Measurements from ENCODE around the gene BCAS1.

BCAS1 gene

DNA sequence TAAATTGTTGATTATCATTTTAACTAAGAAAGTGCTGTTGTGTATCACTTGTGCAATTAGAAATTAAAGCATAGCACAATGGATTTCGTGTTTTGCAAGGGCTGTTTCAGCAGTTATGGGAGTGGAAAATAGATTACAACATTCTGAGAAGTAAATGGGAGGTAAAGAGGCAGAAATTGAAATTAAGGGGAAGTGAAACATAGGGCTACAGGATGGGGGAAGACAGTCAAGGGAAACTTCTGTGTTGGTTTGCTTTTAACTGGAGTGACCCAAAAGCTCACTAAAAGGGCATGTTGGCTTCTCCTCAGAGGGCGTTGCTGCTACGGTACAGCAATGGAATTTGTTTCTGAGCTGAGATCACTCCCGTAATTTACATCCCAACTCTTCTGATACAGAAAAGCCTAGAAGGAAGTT is 147.5 kb downstream of the BCAS1 start:
- peak overlapping the region in 15 of 21 experiments; percentile 10 to 81 (median 50) for H3K27ac ChIP-seq
- H3K4me3 ChIP-seq = no peak overlapping the region

DNA sequence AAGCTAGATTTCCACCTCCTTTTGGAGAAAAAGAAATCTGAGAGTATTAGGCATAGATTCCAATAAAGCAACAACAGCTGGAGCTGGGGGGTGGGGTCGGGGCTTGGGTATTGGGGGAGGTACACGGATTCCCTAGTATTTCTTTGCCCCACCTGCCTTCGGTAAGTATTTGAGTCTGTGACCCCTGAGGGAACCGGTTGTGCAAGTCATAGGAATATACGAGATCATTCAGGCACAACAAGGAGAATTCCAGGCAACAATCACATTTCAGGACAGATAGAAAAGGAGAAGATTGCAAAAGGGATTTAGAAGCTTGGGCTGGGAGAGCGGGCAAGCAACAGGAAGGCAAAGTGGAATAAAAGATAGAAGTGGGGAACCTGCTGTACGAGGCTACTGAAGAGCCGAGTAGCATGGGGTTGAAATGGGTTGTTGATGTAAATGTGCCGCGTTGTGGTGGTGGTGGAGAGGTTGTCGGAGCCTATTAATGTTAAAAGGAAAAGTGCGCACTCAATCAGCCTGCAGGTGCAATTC is 148.9 kb downstream of the BCAS1 start:
- Histone ChIP-seq H3K27ac (peak overlapping the region in 1 of 21 experiments; percentile 46), H3K4me3 (no peak overlapping the region)

DNA sequence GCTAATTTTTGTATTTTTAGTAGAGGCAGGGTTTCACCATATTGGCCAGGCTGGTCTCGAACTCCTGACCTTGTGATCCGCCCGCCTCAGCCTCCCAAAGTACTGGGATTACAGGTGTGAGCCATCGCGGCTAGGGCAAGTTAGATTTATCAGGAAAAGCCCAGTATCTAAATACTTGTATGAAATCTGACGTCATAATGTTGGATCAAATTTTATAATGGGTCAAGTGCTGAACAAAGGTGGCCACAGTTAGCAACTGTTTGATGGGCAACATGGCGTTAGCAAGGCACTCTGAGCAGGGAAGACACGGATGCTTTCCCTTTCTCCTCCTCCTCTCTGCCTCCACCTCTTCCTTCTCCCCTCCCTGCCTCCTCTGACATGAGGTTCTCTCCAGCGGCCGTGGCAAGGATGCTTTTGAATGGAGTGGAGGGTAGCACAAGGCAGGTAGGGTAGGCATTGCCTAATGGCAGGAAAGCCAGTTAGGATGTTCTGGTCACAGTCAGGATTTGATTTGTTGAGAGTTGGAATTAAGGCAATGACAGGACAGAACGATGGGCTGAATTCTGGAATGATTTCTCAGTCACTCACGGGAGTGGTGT is 149.6 kb downstream of the BCAS1 start:
- Histone ChIP-seq H3K27ac (no peak overlapping the region), H3K4me3 (no peak overlapping the region)

DNA sequence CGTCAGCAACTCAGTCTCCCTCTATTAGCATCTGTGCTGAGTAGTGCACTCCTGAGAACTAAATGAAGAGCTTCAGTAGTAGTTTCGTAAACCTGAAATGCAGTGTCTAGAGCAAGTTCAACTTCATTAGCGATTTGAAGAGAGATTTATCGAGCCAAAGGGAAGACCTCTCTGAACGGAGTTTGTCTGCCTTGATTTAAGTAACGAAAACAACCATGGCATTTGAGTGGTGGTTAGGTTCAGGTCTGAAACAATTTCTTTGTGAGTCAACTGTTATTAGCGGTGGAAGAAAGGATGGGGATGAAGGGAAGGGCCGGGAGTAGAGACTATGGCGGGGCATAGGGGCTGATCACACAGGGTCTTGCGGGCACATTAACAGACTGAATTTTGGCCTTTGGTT is 150.5 kb downstream of the BCAS1 start:
- Histone ChIP-seq H3K4me3 (no peak overlapping the region), H3K27ac (no peak overlapping the region)

DNA sequence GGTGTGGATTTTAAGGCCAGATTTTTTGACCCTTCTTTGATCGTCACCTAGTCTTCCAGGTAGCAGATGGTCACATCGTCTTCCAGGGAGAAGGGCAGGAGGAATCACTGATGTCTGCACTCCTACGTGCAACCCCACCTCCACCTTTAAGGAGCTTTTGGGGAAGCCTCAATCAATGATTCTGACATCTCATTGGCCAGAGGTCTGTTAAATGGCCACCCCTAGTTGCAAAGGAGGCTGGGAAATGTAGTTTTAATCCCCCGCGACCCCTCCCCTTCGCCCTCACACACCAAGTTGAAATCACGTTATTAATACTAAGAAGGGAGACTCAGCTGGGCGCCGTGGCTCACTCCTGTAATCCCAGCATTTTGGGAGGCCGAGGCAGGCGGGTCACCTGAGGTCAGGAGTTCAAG is 151.4 kb downstream of the BCAS1 start:
- Histone ChIP-seq H3K4me3 (no peak overlapping the region), H3K27ac (no peak overlapping the region)

DNA sequence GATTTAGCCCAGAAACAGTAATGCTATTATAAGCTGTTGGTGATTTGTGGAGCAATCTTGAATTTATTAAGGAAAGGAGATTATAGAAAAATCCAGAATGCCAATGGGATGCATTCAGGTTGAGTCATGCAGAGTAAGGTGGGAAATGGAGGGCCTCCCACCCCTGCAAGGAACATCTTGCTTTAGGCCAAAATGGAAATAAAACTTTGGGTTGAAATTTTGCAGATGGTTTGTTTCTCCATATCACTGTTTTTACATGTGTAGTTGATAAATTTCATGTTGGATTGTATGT is 152.4 kb downstream of the BCAS1 start:
- H3K4me3 ChIP-seq = no peak overlapping the region
- H3K27ac ChIP-seq = peak overlapping the region in 15 of 21 experiments; percentile 76 to 97 (median 90)

DNA sequence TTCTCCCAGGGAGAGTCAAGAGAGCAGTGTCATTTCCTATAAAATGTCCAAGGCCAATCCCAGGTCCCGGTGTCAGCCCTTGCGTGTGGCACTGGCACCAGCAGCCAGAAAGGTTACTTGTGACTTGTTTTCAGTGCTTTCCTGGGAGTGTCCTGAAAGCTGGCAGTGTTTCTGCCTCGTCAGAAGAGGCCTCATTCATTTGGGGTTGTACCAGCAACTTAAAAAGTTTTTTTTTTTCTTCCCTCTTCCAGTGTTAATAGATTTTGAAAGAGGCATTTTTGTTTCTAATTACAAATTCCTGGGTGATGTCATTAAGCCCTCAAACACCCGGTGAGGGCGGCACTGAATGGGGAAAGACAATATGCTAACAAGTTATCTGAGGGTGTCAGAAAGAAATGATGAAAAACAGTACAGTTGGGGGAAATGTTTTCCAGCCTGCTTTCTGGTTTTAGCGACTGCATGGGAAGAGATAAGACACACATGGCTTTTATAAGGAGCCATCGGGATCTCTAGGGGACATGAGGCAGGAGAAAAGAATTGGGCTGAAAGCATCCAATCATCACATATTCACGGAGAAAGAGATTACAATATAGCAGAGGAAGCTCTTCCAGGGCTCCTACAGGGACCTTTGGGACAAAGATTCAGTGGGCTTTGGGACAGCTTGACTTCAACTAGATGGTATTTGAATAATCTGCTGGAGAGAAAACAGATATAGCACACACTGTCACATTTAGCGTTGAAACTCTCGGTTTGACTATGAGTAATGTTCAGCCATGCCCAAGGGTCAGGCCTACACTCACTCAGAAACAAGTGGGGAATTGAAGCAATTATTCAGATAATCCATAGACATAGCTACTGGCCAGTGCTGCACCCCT is 153.0 kb downstream of the BCAS1 start:
- peak overlapping the region in 20 of 21 experiments; percentile 51 to 97 (median 90) for H3K27ac ChIP-seq
- H3K4me3 ChIP-seq = no peak overlapping the region

DNA sequence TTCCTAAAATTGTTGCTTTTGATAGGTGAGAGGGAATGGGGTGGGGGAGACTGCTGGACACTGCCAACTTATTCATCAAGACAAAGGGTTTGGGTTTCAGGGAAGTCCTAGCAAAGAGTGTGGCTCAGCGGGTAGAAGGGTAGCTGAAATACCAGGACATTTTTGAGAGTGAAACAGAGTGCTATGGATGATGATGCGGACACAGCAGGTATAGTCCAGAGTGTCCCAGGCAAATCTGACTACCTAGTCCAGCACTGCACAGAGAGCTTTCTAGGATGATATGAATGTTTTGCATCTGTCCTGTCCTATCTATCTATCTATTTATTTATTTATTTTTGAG is 154.3 kb downstream of the BCAS1 start:
- Histone ChIP-seq H3K27ac (peak overlapping the region in 19 of 21 experiments; percentile 76 to 97 (median 90)), H3K4me3 (peak overlapping the region in 4 of 7 experiments; percentile 46 to 49 (median 47))

DNA sequence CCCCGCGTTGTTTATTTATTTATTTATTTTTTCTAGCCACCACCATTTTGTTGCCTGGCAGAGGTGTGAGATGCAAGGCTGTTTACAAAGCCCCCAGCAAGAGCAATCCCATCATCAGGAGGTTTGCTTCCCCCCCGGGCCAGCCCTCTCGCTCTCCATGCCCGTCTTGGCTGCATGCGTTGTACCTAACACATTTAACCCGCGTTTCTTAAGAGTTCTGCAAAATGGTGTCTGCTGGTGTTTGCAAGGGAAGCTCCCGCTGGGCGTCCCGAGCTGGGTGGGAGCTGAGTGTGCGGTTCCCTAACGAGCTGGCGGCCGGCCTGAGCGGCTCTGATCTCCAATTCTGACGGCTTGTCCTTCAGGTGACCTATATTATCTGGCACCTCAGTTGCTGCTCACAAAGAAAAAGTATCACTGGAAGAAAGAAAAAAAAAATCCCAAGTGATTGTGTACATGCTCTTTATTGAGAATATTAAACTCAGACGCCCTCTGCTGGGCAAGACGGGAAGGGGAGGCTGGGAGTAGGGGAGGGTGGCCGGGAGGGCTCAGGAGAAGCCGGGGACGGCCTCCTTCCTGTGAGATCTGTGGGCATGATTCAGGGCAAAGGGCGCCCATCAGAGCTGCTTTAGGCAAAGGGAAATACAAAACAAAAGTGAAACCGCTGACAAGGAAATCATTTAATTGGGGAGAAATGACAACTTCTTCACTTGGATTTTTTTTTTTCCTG is 154.8 kb downstream of the BCAS1 start:
- peak overlapping the region; percentile 30 to 55 (median 47) for H3K4me3 ChIP-seq
- peak overlapping the region; percentile 73 to 97 (median 90) for H3K27ac ChIP-seq

DNA sequence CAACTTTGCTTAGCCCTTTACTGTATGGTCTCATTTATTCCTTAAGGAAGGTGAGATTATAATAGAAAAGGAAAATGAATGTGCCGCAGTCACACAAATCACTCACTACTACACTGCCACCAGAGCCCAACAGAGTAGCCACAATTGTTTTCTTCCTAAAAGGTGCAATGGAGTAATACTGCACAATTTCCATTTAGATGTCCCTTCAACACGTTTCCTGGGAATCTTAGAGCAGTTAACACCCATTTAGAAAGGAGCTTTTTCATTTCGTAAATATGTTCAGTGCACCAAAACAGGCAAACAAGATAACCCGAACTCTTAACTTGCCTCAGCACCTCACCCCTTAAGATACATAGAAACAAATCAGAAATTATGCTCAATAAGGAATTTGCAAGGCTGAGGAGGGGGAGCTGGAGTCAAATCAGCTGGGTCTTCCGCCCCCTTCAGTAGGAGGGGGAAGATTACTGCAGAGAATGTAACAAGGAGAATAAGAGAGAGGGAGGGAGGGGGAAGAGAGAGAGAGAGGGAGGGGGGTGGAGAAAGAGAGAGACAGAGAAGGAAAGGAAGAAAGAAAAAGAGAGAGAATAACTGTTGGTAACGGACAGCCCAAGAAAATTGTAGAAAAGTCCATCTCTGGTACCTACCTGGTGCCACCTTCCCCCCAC is 155.5 kb downstream of the BCAS1 start:
- Histone ChIP-seq H3K4me3 (peak overlapping the region; percentile 30 to 55 (median 47)), H3K27ac (peak overlapping the region in 20 of 21 experiments; percentile 76 to 97 (median 90))

DNA sequence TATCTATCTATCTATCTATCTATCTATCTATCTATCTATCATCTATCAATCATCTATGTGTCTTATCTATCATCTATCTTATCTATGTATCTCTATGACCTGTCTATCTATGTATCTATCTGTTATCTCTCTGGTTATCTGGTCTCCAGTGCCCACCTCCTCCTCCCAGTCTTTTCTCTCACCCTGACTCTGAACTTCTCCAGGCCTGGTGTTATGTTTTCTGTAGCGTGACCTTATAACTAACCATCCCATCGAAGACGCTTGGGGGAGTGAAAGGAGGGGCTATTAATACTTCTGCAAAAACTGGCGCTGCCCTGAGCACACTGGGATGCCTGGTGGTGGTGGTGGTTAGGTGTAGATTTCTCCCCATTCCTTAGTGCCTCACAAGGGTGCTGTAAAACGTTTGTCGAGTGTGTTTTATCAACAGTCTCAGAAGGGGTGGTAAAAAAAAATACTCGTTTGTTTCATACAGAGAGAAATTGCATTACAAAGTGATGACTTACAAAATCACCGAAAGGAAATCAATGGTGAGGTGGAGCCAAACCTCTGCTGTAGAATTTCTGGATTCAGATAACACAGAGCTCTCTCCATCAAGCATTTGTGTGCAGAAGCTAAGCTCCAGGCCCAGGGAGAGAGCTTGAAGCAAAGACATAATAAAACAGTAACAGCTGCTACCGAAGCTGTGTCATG is 156.2 kb downstream of the BCAS1 start:
- H3K4me3 ChIP-seq = no peak overlapping the region
- H3K27ac ChIP-seq = peak overlapping the region in 19 of 21 experiments; percentile 33 to 97 (median 90)

DNA sequence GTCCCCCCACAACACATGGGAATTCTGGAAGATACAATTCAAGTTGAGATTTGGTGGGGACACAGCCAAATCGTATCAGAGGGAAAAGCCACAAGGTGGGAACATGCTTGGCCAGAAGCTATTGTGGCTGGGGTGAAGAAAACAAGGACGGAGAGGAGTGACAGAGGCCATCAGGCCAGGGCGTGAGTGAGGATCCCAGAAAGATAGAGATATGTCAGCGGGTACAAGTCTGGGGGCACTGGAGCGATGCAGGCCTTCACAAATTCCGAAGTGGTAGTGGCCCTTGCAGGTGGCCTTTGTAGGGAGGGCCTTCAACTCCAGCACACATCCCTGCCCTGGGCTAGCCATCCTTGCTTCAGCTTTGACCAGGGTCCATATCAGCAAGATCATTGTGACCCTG is 159.1 kb downstream of the BCAS1 start:
- peak overlapping the region in 1 of 21 experiments; percentile 14 for H3K27ac ChIP-seq

DNA sequence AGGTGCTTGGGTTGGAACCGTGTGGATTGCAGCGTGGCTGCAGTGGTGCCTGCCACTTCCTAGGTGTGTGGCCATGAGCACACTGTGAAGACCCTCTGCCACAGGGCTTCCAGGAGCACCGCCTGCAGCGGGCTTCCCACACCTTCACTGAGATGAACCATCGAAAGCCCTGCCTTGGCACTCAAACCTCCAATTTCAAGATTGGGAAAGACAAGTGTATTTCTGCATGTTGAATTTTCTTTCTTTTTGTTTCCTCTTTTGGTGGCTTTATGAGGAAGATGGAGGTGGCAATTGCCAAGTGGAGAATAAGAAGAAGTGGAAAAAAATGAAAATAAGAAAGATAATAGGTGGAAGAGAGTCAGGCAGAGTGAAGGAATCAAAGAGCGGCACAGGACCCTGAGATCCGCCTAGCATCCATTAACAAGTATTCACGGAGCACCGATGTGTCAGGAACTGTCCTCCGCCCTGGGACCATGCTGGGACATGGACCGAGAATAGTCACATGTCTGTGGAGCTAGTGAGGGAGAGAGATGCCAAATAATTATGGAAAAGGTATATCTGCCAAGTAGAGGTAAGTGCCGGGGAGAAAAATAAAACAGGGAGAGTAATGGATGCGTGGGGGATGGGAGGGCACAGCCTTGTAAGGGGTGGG is 159.9 kb downstream of the BCAS1 start:
- peak overlapping the region in 2 of 21 experiments; percentile 27 to 49 for H3K27ac ChIP-seq
- H3K4me3 ChIP-seq = no peak overlapping the region

More for the DNA sequence above, 159.1 kb downstream of the BCAS1 start:
- H3K4me3 ChIP-seq = no peak overlapping the region

DNA sequence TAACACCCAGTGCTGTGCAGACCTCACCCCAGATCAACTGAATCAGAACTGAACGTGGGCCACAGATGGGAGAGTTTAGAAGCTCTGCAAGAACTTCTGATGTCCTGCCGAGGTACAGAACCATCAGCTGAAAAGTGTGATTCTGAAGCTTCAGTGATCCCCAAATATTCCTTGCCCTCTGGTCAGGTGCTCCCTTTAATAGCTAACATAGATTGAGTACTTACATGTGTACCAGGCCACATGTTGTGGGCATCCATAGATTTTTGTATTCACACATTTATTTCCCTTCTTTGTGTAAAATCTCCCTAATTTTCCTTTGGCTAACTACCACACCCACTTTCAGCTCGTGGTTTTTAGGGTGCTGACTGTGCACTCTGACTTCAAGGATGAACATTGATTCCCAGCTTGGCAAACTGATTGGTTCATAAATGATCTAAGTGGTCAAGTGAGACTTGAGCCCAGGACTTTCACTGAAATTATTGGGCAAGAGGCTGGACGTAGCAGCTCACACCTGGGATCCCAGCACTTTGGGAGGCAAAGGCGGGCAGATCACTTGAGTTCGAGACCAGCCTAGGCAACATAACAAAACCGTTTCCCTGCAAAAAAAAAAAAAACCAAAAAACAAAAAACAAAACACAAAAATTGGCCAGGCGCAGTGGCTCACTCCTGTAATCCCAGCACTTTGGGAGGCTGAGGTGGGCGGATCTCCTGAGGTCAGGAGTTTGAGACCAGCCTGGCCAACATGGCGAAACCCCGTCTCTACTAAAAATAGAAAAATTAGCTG is 162.2 kb downstream of the BCAS1 start:
- H3K27ac ChIP-seq = peak overlapping the region in 10 of 21 experiments; percentile 11 to 82 (median 40)

DNA sequence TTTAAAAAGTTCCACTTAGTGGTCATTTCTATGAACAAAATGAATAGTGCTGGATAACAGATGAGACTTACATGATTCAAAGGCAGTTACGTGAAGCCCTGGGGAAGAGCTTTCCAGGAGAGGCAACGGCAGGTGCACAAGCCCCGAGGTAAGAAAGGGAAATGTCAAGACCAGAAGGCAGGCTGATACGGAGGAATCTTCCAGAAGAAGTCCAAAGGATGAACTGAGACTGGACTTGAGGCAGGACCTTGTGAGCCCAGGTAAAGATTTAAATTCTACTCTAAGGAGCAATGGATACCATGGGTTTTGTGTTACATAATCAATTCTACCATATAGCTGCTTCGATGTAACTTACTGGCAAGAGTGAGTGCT is 164.6 kb downstream of the BCAS1 start:
- H3K4me3 ChIP-seq = no peak overlapping the region
- peak overlapping the region in 11 of 21 experiments; percentile 9 to 82 (median 65) for H3K27ac ChIP-seq

More for the DNA sequence above, 162.2 kb downstream of the BCAS1 start:
- H3K4me3 ChIP-seq = no peak overlapping the region

DNA sequence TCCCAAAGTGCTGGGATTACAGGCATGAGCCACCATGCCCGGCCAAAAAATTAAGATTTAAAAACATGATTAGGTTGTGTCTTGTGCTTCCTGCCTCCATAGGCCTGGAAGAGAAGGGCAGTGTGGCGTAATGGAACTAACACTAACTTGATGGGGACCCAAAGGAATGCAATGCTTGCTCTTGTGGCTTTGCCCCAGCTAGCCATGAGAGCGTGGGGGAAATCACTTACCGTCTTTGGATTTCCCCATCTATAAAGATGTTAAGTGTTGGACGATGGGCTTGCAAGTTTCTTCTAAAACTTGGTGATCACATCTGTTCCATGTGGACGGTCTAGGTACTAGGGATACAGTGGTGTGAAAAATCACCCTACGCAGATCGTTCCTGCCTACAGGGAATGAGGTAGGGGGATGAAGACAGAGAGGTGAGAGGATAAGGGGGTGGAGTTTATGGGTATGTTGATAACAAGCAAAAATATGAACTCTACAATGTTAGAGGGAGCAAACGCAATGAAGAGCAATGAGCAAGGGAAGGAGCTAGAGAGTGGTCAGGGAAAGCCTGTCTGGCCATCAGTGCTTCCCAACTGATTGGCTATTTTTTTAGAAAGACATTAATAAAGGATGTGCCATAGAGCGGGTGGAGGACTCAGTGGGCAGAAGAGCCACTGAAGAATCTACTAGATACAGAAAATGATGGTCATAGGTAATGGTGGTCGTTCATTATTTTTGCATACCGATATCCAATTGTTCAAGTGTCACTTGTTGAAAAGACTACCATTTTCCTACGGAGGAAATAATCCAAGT is 165.2 kb downstream of the BCAS1 start:
- H3K4me3 ChIP-seq = no peak overlapping the region
- H3K27ac ChIP-seq = peak overlapping the region in 3 of 21 experiments; percentile 59 to 69 (median 61)

DNA sequence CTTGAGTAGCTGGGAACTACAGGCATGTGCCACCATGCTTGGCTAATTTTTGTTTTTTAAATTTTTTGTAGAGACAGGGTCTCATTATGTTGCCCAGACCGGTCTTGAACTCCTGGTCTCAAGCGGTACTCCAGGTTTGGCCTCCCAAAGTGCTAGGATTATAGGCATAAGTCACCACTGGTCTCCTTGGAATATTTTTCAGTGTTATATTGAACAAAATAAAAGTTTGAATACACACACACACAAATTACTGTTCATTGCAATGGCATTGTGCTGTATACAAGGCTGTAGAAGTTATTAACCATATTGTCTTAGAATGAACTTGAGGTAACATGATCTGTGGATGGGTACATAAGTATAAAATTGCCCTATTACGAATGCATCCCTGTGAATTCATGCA is 166.1 kb downstream of the BCAS1 start:
- H3K4me3 ChIP-seq = no peak overlapping the region
- H3K27ac ChIP-seq = peak overlapping the region in 3 of 21 experiments; percentile 32 to 46 (median 43)

Data from skin epidermis (tissue), 12 donors.